GM18858 (cell line): Measurements from ENCODE around the gene SLC12A6.

ENCODE experiments used
- ATAC-seq: cut with Tn5 transposase; IDR thresholded peaks from one replicate; pipeline ENCODE4 v1.9.1; 2021; ENCODE audit not compliant: unreplicated experiment

SLC12A6 gene

GRCh38 chr15:34332553-34333120 lies 4.9 kb downstream of the SLC12A6 start:
- no peak for ATAC-seq

DNA sequence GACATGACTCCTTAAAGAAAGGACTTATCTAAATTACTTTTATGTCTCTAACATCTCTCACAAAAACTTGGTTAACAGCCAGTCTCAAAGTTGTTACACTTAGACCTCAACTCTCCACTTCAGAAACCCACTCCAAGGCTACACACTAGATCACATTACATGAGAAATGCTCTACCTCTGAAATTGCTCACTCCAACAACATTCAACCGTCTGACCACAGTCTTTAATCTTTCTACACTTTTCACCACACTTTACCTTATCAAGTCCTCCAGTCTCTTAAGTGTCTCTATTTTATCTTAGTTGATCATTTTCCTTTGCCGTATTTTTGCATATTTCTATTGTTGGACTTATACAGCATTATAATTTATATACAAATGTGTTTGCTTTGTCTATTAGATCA lies 5.8 kb downstream of the SLC12A6 start:
- ATAC-seq: no peak

DNA sequence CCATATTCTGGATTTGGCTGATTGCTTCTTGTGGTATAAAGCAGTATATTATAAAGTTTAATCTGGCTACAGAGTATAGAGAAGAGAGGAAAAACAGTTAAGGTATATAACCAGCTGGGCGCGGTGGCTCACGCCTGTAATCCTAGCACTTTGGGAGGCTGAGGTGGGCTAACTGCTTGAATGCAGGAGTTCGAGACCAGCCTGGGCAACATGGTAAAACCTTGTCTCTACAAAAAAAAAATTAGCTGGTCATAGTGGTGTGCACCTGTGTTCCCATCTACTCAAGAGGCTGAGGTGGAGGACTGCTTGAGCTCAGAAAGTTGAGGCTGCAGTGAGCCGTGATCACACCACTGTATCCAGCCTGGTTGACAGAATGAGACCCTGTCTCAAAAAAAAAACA lies 7.3 kb downstream of the SLC12A6 start:
- no peak for ATAC-seq

- ATAC-seq: no peak
Measured at GRCh38 chr15:34329006-34329405, 8.6 kb downstream of the SLC12A6 start.

DNA sequence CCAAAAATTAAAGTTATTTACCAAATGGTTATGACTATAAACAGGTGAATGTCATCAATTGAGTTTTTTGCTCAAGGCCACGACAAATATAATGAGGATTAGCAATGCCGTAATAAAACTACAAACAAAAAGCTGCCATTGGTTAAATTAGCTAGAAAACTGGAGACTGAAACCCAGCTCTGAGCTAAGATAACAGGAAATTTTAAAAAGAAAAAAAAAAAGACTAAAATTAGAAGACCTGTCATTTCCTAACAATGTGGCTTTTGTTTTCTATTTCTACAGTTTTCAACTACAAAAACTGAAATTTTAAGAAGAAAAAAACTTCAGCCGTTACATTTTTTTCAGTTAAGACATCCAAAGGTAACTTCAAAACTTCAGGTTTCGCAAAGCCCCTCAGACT lies 9.7 kb downstream of the SLC12A6 start:
- no peak for ATAC-seq

DNA sequence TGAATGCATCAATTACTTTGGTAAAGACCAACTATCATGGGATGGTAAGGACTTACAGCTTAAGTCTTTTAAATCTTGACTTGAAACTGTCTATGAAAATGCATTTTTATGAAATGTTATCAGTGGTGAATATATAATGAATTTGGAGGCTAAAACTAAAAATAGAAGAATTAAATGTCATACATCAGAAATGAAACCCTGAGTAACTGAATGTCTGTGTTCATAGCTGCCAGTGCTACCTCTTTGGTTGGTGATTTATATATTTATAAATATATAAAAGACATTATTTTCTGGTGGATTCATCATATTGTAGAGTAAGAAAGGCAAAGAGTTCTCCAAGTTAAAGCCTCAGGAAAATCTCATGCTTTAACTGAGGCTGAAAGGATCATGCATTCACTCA lies 12.2 kb downstream of the SLC12A6 start:
- ATAC-seq: no peak

GRCh38 chr15:34324933-34325332 lies 12.6 kb downstream of the SLC12A6 start:
- ATAC-seq: no peak

- ATAC-seq: no peak
Measured at GRCh38 chr15:34323217-34323616, 14.4 kb downstream of the SLC12A6 start.

DNA sequence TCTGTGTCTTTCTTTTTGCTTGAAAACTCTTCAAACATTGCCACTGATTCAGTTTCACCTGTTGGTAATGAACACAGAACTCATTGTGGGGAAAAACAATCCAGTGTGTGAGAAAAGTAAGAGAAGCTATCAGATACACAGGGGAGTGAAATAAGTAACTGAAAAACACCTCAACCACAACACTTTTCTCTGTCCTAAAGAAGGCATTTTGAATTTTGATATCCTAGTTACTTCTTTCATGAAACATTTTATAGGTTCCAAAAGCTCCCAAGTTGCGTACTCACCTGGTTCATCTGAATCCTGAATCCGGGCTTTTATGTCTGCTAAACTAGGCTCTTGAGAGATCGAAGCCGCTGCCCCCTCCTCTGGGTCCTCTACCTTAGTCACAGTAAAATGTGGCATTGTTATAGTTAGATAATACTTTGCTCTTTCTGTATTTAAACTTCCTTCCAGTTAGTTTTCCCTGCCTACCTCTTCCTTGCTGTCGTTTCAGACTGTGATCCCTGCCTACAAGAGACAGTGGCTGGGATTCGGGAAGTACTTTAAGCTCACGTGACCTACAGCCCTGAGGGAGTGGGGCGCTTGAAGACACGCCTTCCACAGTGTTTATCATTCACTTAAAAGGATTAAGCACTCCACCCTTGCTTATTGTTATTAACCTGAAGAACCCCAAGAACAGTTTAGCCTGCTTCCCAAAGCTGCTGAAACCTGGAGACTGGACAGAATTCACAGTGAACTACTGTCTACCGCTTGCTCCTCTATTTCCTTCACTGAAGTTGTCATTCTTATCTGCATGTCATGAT lies 19.1 kb downstream of the SLC12A6 start:
- peak; percentile 59 for ATAC-seq

- ATAC-seq: no peak
Measured at GRCh38 chr15:34314491-34315490, 22.8 kb downstream of the SLC12A6 start.

- no peak for ATAC-seq
Measured at GRCh38 chr15:34311563-34311962, 26.0 kb downstream of the SLC12A6 start.

GRCh38 chr15:34304613-34305012 lies 33.0 kb downstream of the SLC12A6 start:
- ATAC-seq: no peak

- ATAC-seq: no peak
Measured at GRCh38 chr15:34301058-34301457, 36.5 kb downstream of the SLC12A6 start.

- ATAC-seq: no peak
Measured at GRCh38 chr15:34297059-34297458, 40.5 kb downstream of the SLC12A6 start.

DNA sequence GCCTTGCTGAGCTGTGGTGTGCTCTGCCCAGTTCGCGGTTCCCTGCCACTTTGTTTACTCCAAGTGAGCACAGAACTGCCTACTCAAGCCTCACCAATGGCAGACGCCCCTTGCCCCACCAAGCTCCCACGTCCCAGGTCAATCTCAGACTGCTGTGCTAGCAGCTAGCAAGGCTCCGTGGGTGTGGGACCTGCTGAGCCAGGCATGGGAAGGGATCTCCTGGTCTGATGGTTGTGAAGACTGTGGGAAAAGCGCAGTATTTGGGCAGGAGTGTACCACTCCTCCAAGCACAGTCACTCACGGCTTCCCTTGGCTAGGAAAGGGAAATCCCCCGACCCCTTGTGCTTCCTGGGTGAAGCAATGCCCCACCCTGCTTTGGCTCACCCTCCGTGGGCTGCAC lies 45.0 kb downstream of the SLC12A6 start:
- no peak for ATAC-seq

GRCh38 chr15:34284937-34285336 lies 52.6 kb downstream of the SLC12A6 start:
- ATAC-seq: no peak

GRCh38 chr15:34282384-34282783 lies 55.2 kb downstream of the SLC12A6 start:
- no peak for ATAC-seq

- no peak for ATAC-seq
Measured at GRCh38 chr15:34280193-34280592, 57.4 kb downstream of the SLC12A6 start.

DNA sequence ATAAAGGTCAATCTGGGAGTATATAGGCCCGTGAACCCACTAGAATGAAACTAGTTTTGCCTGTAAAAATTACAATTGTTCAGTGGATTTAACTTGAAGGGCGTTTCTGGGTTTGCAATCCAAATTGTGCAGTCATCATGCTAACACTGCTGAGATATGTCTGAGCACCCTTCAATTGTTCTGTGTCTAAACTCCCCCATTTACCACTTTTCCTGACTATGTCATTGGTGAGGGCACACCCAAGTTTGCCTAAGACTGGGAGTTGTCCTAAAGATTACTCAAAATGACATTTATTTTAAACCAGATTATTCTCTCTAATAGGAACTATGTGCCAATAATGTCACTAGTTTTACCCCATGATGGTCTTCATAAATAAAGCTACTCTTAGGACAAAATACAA lies 58.2 kb downstream of the SLC12A6 start:
- no peak for ATAC-seq

- no peak for ATAC-seq
Measured at GRCh38 chr15:34275721-34276120, 61.9 kb downstream of the SLC12A6 start.

DNA sequence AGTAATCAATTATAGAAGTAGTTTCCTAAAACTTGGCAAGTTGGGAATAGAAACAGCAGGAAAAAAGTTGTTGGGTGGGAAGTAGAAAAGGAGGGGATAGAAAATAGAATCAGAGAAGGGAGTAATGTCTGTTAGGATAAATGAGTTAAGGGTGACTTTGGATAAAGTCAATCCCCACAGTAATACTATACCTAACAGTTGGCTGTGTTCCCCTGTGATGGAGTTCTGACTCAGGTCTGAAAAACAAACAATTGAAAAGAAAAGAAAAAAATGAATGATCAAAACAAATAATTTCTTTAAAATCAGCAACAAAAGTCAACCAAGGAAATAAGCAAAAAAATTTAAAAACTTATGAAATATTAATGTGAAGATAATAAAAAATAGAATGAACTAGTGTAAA lies 62.4 kb downstream of the SLC12A6 start:
- no peak for ATAC-seq

DNA sequence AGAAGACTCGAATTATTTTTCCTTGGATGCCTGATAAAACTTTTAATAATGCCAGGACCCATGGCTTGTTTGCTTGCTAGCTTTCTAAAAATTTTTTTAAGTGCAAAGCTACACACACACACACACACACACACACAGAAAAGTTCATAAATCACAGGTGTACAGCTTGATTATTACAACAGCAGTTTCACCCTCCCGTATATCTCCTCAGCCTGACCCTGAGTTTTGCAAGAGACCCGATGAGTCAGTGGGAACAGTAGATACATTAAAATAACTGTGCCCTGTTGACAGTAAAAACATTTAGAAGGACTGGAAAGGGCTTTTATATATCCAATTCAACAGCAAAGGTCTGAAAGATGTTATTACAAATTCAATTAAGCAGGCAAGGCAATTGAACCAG lies 66.1 kb downstream of the SLC12A6 start:
- ATAC-seq: no peak
